Measurements from ENCODE around the gene COL23A1. TPM values are rescaled to one million over a fixed set of nuclear protein-coding genes. Genes with fewer than 3 reads are reported as not detected.

The COL23A1 gene
- total RNA-seq, 2 donors from 2014 or later: 0.14 to 0.20 TPM

DNA sequence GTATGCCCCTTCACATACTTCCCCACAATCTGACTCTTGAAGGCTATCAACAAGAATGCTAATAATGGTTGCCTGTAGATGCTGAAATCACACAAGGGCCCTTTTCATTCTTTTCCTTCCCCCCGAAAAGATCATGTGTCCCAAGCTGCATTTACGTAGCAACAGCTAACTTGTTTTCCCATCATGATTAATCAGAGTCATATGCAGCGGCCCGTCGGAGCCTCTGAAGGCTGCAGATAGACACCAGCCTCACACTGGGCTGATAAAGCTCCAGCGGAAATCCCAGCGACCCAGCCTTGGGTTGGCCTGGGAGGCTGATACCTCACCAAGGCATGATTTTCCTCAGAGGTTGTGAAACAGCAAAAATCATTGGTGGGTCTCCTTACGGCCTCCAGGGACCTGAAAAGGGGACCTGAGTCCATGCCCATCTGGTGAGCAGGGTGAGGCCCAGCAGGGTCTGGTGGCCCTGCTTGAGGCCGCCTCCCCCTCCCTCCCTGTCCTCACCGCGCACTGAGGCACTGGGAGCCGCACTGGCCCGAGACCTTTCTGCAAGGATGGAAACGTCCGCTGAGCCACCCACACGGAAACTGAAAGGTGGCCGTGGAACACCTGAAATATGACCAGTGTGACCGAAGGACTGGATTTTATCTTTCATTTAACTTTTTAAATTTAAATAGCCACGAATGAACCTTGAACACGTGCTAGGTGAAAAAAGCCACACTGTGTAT is 243.4 kb downstream of the COL23A1 start:
- Mint-ChIP-seq H3K27ac (no peak overlapping the region), H3K36me3 (no peaks in the 10 kb centered on the region)

DNA sequence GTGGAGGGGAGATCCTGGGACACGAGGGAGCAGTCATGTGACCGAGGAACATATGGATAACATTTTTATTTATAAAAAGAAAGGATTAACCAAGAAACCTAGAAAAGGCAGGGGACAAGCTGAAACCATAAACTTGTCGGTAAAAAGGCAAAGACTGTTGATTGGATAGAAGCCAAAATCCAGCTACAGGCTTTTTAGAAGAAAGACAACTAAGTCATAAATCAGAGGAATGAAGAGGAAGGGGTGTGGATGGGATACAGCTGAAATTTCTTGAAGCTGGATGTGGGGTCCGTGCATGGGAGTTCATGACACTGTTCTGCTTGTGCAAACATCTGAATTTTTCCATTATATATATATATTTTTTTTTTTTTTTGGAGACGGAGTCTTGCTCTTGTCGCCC is 246.9 kb downstream of the COL23A1 start:
- no peak for ATAC-seq

More for the DNA sequence above, 243.4 kb downstream of the COL23A1 start:
- ATAC-seq: no peak
- DNase-seq (ENCODE audit: low spot score in 2 of 2): no peak
- H3K9me3 Mint-ChIP-seq: no peaks in the 10 kb centered on the region

DNA sequence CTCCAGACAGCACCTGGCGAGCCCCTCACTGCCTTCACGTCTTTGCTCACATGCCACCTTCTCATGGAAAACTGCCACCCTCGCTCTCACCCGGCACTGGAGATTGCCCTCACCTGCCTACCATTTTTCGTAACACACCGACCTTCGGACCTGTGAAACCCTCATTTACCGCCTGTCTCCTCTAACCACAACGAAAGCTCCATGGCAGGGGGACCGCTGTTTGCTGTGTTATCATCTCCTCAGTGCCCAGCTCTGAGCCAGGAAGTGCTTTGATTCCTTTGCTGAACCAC is 248.4 kb downstream of the COL23A1 start:
- H3K27ac Mint-ChIP-seq: peak overlapping the region; percentile 56 to 72
- H3K36me3 Mint-ChIP-seq: no peaks in the 10 kb centered on the region
- ATAC-seq (no peak), DNase-seq (ENCODE audit: low spot score in 2 of 2) (no peak)
- no peaks in the 10 kb centered on the region for H3K9me3 Mint-ChIP-seq

More for the DNA sequence above, 246.9 kb downstream of the COL23A1 start:
- no peaks in the 10 kb centered on the region for H3K9me3 Mint-ChIP-seq
- no peaks in the 10 kb centered on the region for H3K36me3 Mint-ChIP-seq
- H3K27ac Mint-ChIP-seq: no peak overlapping the region
- no peak for DNase-seq (ENCODE audit: low spot score in 2 of 2)

GRCh38 chr5:178341091-178341850 is 248.9 kb downstream of the COL23A1 start:
- ATAC-seq (no peak), DNase-seq (ENCODE audit: low spot score in 2 of 2) (no peak)
- H3K27ac Mint-ChIP-seq: peak overlapping the region; percentile 56 to 72
- H3K36me3 Mint-ChIP-seq: no peaks in the 10 kb centered on the region
- no peaks in the 10 kb centered on the region for H3K9me3 Mint-ChIP-seq

- ATAC-seq (no peak), DNase-seq (ENCODE audit: low spot score in 2 of 2) (no peak)
- Mint-ChIP-seq H3K27ac (no peak overlapping the region), H3K36me3 (no peaks in the 10 kb centered on the region), H3K9me3 (no peaks in the 10 kb centered on the region)
Measured at GRCh38 chr5:178340637-178341036, 249.6 kb downstream of the COL23A1 start.

DNA sequence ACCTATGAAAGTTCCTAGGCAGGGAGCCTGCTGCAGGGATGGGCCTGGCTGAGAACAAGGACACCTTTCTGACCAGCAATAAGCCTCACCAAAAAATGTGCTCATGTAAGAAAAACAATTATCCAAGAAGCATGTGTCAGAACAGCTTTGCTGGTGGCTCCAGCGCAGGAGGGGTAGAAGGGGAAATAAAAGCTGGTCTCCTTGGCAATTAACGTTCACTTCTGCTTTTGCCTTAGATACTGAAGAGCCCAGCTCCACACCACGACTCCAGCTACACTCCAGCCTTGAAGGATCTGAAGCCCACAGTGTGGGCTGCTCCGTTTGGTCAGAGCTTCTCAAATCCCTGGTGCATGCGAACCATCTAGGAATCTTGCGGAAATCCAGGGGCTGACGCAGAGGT is 250.0 kb downstream of the COL23A1 start:
- H3K9me3 Mint-ChIP-seq: no peaks in the 10 kb centered on the region
- DNase-seq (ENCODE audit: low spot score in 2 of 2): no peak
- H3K36me3 Mint-ChIP-seq: no peaks in the 10 kb centered on the region
- ATAC-seq: no peak
- H3K27ac Mint-ChIP-seq: no peak overlapping the region

DNA sequence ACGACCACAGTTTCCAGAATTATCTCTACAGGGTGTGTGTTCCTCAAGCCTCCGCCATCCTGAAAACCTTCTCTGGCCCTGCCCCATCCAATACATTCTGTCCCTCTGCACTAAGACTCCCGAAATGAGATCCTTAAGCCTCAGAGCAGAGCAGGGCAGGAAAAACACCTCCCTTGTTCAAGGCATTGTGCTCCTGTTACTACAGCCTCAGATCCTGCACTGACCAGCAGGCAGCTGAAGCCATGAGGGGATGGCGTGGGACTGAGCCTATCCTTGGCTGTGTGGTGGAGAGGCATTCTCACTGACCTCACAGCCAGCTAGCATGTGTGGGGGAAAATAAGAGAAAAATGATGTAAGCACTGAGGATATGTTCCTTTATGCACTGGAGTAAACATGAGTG is 250.9 kb downstream of the COL23A1 start:
- Mint-ChIP-seq H3K9me3 (no peaks in the 10 kb centered on the region), H3K27ac (no peak overlapping the region), H3K36me3 (no peaks in the 10 kb centered on the region)
- DNase-seq (ENCODE audit: low spot score in 2 of 2) (no peak), ATAC-seq (no peak)

DNA sequence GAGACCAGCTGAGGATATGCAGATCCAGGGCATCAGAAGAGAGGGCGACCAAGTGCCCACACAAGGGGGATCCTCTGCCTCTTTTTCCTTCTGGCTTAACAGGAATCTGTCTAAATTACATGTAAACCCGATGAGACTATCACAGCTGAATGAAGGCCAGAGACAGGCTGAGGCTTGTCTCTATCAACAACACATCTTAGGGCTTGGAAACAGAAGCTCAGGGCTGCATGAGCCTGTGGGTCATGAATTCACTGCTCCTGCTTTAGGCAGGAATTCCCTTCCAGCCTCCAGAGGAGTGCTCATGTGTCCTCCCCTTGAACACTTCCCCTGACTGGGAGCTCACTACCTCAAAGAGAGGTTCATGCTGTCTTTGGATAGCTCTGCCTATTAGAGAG is 251.4 kb downstream of the COL23A1 start:
- Mint-ChIP-seq H3K36me3 (no peaks in the 10 kb centered on the region), H3K27ac (no peak overlapping the region), H3K9me3 (no peaks in the 10 kb centered on the region)
- no peak for DNase-seq (ENCODE audit: low spot score in 2 of 2)
- ATAC-seq: no peak

GRCh38 chr5:178338126-178338749 is 252.0 kb downstream of the COL23A1 start:
- ATAC-seq (no peak), DNase-seq (ENCODE audit: low spot score in 2 of 2) (no peak)
- no peaks in the 10 kb centered on the region for H3K36me3 Mint-ChIP-seq
- no peak overlapping the region for H3K27ac Mint-ChIP-seq
- no peaks in the 10 kb centered on the region for H3K9me3 Mint-ChIP-seq

DNA sequence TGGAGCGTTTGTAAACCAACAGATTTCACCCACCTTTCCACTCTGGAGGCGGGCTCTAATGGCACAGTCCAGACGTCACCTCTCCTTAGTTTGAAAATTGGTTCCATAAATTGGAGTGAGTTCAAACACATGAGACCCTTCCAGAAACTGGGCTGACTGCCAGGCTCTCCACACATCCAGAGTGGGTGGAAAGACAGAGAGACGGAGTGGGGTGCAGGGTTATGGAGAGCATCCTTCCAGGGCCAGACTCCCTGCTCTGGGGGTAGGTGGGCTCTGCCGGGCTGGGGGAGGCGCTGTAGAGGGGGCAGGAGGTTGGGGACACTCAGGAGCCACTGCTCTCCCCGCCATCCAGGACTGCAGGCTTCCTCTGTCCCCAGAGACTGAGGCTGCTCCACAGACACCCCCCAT is 252.9 kb downstream of the COL23A1 start:
- Mint-ChIP-seq H3K27ac (no peak overlapping the region), H3K36me3 (no peaks in the 10 kb centered on the region), H3K9me3 (no peaks in the 10 kb centered on the region)
- DNase-seq (ENCODE audit: low spot score in 2 of 2) (no peak), ATAC-seq (no peak)

- H3K36me3 Mint-ChIP-seq: no peaks in the 10 kb centered on the region
- DNase-seq (ENCODE audit: low spot score in 2 of 2) (no peak), ATAC-seq (no peak)
- no peak overlapping the region for H3K27ac Mint-ChIP-seq
- no peaks in the 10 kb centered on the region for H3K9me3 Mint-ChIP-seq
Measured at GRCh38 chr5:178336889-178337288, 253.3 kb downstream of the COL23A1 start.

- Mint-ChIP-seq H3K27ac (peak overlapping the region; percentile 66 to 79), H3K36me3 (no peaks in the 10 kb centered on the region), H3K9me3 (no peaks in the 10 kb centered on the region)
- DNase-seq (ENCODE audit: low spot score in 2 of 2) (no peak), ATAC-seq (no peak)
Measured at GRCh38 chr5:178335302-178336030, 254.7 kb downstream of the COL23A1 start.

GRCh38 chr5:178334861-178335260 is 255.3 kb downstream of the COL23A1 start:
- DNase-seq (ENCODE audit: low spot score in 2 of 2): no peak
- Mint-ChIP-seq H3K9me3 (no peaks in the 10 kb centered on the region), H3K27ac (peak overlapping the region; percentile 66 to 79), H3K36me3 (no peaks in the 10 kb centered on the region)
- no peak for ATAC-seq

DNA sequence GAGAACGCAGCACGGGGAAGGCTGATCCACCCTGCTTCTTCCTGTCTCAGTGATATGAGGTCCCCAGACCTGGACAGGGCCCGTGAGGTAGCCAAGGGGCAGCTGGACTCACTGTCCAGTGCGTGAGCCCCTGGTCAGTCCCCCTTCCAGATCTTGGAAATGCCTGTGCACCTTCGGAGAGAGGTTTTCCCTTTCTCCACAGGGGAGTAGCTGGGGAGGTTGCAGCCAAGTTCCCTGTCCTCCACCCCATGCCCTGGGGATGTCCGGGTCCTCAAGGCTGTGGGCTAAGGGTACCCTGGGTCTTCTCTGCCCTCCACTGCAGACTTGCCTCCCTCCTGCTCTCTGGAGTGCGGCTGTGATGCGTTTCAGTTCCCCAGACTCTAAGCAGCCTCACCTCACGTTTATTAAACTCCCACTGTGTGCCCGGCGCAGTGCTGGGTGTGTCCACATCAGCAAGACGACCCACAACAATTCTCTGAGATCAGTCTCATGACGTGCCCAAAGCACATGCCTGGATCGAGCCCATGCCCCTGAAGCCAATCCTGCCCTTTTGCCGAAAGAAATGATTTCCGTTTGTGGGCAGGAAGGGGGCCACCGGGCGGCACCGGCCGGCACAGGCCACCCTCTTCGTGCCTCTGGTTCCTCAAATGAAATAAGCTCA is 256.2 kb downstream of the COL23A1 start:
- Mint-ChIP-seq H3K27ac (no peak overlapping the region), H3K9me3 (no peaks in the 10 kb centered on the region), H3K36me3 (no peaks in the 10 kb centered on the region)
- ATAC-seq (no peak), DNase-seq (ENCODE audit: low spot score in 2 of 2) (no peak)

DNA sequence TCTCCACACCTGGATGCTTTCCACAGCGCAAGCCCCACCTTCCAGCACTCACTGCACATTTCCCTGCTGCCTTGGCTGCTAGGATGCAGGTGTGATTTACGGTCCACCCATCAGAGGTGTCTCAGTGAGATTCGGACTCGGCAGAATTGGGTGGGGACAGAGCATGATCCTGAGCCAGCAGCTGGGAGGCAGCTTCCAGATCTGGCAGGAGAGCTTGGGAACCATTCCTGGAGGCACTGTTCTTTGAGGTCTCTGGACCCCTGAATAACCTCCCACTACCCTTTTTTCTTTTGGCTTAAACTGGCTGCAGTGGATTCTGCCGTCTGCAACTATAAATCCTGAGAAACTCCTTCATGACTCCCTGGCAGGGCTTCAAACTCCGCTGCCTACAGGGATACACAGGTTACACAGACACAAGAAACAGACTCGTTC is 258.0 kb downstream of the COL23A1 start:
- H3K9me3 Mint-ChIP-seq: no peaks in the 10 kb centered on the region
- DNase-seq (ENCODE audit: low spot score in 2 of 2) (no peak), ATAC-seq (no peak)
- H3K36me3 Mint-ChIP-seq: no peaks in the 10 kb centered on the region
- no peak overlapping the region for H3K27ac Mint-ChIP-seq

GRCh38 chr5:178331491-178331996 is 258.6 kb downstream of the COL23A1 start:
- DNase-seq (ENCODE audit: low spot score in 2 of 2) (no peak), ATAC-seq (no peak)
- H3K9me3 Mint-ChIP-seq: no peaks in the 10 kb centered on the region
- peak overlapping the region in 1 of 2 donors; percentile 29 for H3K27ac Mint-ChIP-seq
- no peaks in the 10 kb centered on the region for H3K36me3 Mint-ChIP-seq

All from activated naive CD4-positive, alpha-beta T cell treated with anti-CD3 and anti-CD28 coated beads, Interleukin-2, amount 50 U/mL, for 72 hours (primary cell).